Endothelial cell of umbilical vein (primary cell): ENCODE results near the gene KCNG1. TPM values are rescaled to one million over a fixed set of nuclear protein-coding genes. Genes with fewer than 3 reads are reported as not detected.
"Not testable (repeated sequence)": the region's sequence is repeated elsewhere in the genome, so short reads cannot be mapped to it uniquely, and the experiment has no call there.

Source experiments
- BruUV-seq: library from RNA; stranded (reverse); fragments of 400-500 nt; replicated peaks from 2 replicates; lab custom pipeline; 2021; lab: Mats Ljungman, UMichigan
- CTCF ChIA-PET: fragments of 300-600, 350-600 bp; sonication (Branson Sonifier 250); formaldehyde crosslinking; loops from one replicate; lab custom pipeline; 2021; ENCODE audit warnings: antibody characterized with exemption, inconsistent platforms; lab: Charles Lee
- POLR2A ChIA-PET: fragments of 300-600, 350-600 bp; sonication (Branson Sonifier 250); formaldehyde crosslinking; loops from one replicate; lab custom pipeline; 2021; ENCODE audit warnings: antibody characterized with exemption, inconsistent platforms; lab: Charles Lee
- DNase-seq: peaks from one replicate; pipeline ENCODE4 v3.0.0-alpha.2; 2011; ENCODE audit warnings: low read depth, low spot score
- FAIRE-seq: peaks from 2 replicates; lab custom pipeline; 2011; peaks lifted over from hg19 to GRCh38; lab: Jason Lieb, UNC
- H2AFZ ChIP-seq: 2 replicates; pipeline ENCODE4 v1.6.0; 2012; ENCODE audit warnings: low read depth, low read length, control low read depth, inconsistent platforms
- H3K27ac ChIP-seq: 2 replicates; pipeline ENCODE4 v1.5.1; 2011; ENCODE audit warnings: low read depth, mild to moderate bottlenecking, control low read depth, low read length, moderate library complexity; ENCODE audit not compliant: insufficient read depth
- H3K27me3 ChIP-seq, 2 experiments: 2 replicates each; pipeline versions ENCODE4 v1.6.0 to v1.6.1; 2011; ENCODE audit warnings: low read length in 2 of 2, mixed read lengths in 1 of 2; ENCODE audit not compliant: control insufficient read depth in 2 of 2, insufficient read depth in 2 of 2
- H3K36me3 ChIP-seq, 2 experiments: 2 replicates in 1 of 2; 3 replicates in 1 of 2; pipeline ENCODE4 v1.5.1; 2011; ENCODE audit warnings: low read length in 2 of 2, mild to moderate bottlenecking in 1 of 2, moderate library complexity in 1 of 2; ENCODE audit not compliant: control insufficient read depth in 2 of 2, insufficient read depth in 2 of 2; ENCODE audit errors: extremely low read depth in 1 of 2
- H3K4me1 ChIP-seq: 3 replicates; pipeline ENCODE4 v1.5.1; 2011; ENCODE audit warnings: mild to moderate bottlenecking, low read length; ENCODE audit not compliant: control insufficient read depth, insufficient read depth; ENCODE audit errors: extremely low read depth
- H3K4me2 ChIP-seq: 2 replicates; pipeline ENCODE4 v1.6.1; 2011; ENCODE audit warnings: low read length, control low read depth, mixed read lengths; ENCODE audit not compliant: insufficient read depth
- H3K4me3 ChIP-seq, 3 experiments: fragments of 200-600 bp in 1 of 3; sonication (generic), shearing (Covaris generic) in 1 of 3; replicated peaks in 1 of 3; 2 replicates each; pipeline ENCODE4 v1.5.1; 2011 to 2016; ENCODE audit warnings: control low read depth in 3 of 3, low read length in 3 of 3, mild to moderate bottlenecking in 2 of 3, inconsistent platforms in 1 of 3, low read depth in 1 of 3, moderate library complexity in 1 of 3; ENCODE audit not compliant: insufficient read depth in 1 of 3
- H3K79me2 ChIP-seq: 2 replicates; pipeline ENCODE4 v1.6.0; 2012; ENCODE audit warnings: low read length, inconsistent platforms; ENCODE audit not compliant: control insufficient read depth, insufficient read depth
- H3K9ac ChIP-seq: replicated peaks from 2 replicates; pipeline ENCODE3; 2011; ENCODE audit warnings: low read length, control low read depth; ENCODE audit not compliant: insufficient read depth; ENCODE audit errors: extremely low read depth
- H3K9me1 ChIP-seq: replicated peaks from 3 replicates; pipeline ENCODE4 v1.6.0; 2011; ENCODE audit warnings: mild to moderate bottlenecking, low read length; ENCODE audit not compliant: control insufficient read depth, insufficient read depth; ENCODE audit errors: extremely low read depth
- H3K9me3 ChIP-seq: replicated peaks from 2 replicates; pipeline ENCODE4 v1.5.1; 2012; ENCODE audit warnings: low read length, inconsistent platforms; ENCODE audit not compliant: control insufficient read depth, insufficient read depth
- H4K20me1 ChIP-seq: replicated peaks from 2 replicates; pipeline ENCODE3; 2011; ENCODE audit warnings: mild to moderate bottlenecking, low read length; ENCODE audit not compliant: control insufficient read depth, insufficient read depth; ENCODE audit errors: extremely low read depth
- FOS ChIP-seq: IDR thresholded peaks from 2 replicates; pipeline ENCODE4 v1.6.1; 2011; ENCODE audit warnings: mild to moderate bottlenecking, low read length, moderate library complexity, borderline replicate concordance; ENCODE audit not compliant: insufficient read depth
- MYC ChIP-seq: IDR thresholded peaks from one replicate; pipeline ENCODE4 v1.6.1; 2011; ENCODE audit warnings: mild to moderate bottlenecking, low read depth, low read length
- dilution Hi-C: fragments of 300-500 bp; cut with MboI; formaldehyde crosslinking; loops from one replicate; pipeline ENCODE4 v1.15.0; 2019; ENCODE audit warnings: low sequenced_read_pairs; ENCODE audit not compliant: extremely low pct_ligation_motif_present
- intact Hi-C: fragments of 100-400 bp; cut with micrococcal nuclease; formaldehyde crosslinking; loops from one replicate; pipeline ENCODE4 v1.10.0; 2022
- polyA plus RNA-seq, 4 experiments: library from polyadenylated mRNA; depleted of rRNA in 3 of 4; stranded (reverse) in 3 of 4; unstranded in 1 of 4; fragments of >200 nt; gene quantifications; 2 replicates each; pipeline versions ENCODE4 v1.2.1 to v1.2.3, GENCODE V29; 2011 to 2012; ENCODE audit warnings: missing spikeins in 1 of 4
- total RNA-seq: library from RNA; stranded (reverse); gene quantifications from 2 replicates; pipeline ENCODE4 v1.2.3, GENCODE V29; 2021

The KCNG1 gene
- total and polyA plus RNA-seq, 2 donors (not counting 3 experiments of a cell fraction or from before 2014, with no cell fraction given): 0.22 to 1.1 TPM

GRCh38 chr20:51046021-51046985, 23.4 kb upstream of the KCNG1 start:
- dilution Hi-C loops: no loop called here
- BruUV-seq: no TSS peak
- no peaks in the 10 kb centered on the region for H3K36me3 ChIP-seq
- no peak overlapping the region for H3K27ac ChIP-seq
- CTCF ChIA-PET: no interaction called here
- no peaks in the 10 kb centered on the region for H3K79me2 ChIP-seq
- no peak overlapping the region for H2AFZ ChIP-seq
- no peak for FAIRE-seq
- H3K9ac ChIP-seq: no peak overlapping the region
- no peaks in the 10 kb centered on the region for H3K9me1 ChIP-seq
- intact Hi-C loops: no loop called here
- TF ChIP-seq MYC: no peak
- no peak for TF ChIP-seq FOS
- no peaks in the 10 kb centered on the region for H3K4me1 ChIP-seq
- DNase-seq: no peak
- peaks cover 0 to 7% of the 10 kb centered on the region in 2 experiments for H3K27me3 ChIP-seq
- H3K9me3 ChIP-seq: no peaks in the 10 kb centered on the region
- H3K4me2 ChIP-seq: no peak overlapping the region
- H3K4me3 ChIP-seq: no peak overlapping the region
- POLR2A ChIA-PET: no interaction called here
- H4K20me1 ChIP-seq: no peaks in the 10 kb centered on the region

DNA sequence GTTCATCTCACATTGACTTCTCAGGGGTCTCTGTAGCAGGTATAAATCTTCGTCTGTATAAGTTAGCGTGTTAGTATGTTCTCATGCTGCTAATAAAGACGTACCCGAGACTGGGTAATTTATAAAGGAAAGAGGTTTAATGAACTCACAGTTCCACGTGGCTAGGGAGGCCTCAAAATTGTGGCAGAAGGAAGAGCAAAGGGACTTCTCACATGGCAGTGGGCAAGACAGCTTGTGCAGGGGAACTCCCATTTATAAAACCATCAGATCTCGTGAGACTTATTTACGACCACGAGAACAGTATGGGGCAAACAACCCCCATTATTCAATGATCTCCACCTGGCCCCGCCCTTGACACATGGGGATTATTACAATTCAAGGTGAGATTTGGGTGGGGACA, 22.6 kb upstream of the KCNG1 start:
- H3K27ac ChIP-seq, H2AFZ ChIP-seq, H3K9me1 ChIP-seq, H3K4me3 ChIP-seq, H3K9ac ChIP-seq, H4K20me1 ChIP-seq, intact Hi-C loops, DNase-seq, H3K9me3 ChIP-seq, POLR2A ChIA-PET, dilution Hi-C loops, H3K36me3 ChIP-seq, H3K79me2 ChIP-seq, H3K4me2 ChIP-seq, H3K4me1 ChIP-seq, H3K27me3 ChIP-seq, BruUV-seq, FAIRE-seq, CTCF ChIA-PET: not testable (repeated sequence)
